ENCODE measurements around the gene MAP9.
A peak's percentile ranks its signal among the peaks of the same experiment; 100 is the strongest.
"Not testable (repeated sequence)": the region's sequence is repeated elsewhere in the genome, so short reads cannot be mapped to it uniquely, and the experiment has no call there.

The MAP9 gene

DNA sequence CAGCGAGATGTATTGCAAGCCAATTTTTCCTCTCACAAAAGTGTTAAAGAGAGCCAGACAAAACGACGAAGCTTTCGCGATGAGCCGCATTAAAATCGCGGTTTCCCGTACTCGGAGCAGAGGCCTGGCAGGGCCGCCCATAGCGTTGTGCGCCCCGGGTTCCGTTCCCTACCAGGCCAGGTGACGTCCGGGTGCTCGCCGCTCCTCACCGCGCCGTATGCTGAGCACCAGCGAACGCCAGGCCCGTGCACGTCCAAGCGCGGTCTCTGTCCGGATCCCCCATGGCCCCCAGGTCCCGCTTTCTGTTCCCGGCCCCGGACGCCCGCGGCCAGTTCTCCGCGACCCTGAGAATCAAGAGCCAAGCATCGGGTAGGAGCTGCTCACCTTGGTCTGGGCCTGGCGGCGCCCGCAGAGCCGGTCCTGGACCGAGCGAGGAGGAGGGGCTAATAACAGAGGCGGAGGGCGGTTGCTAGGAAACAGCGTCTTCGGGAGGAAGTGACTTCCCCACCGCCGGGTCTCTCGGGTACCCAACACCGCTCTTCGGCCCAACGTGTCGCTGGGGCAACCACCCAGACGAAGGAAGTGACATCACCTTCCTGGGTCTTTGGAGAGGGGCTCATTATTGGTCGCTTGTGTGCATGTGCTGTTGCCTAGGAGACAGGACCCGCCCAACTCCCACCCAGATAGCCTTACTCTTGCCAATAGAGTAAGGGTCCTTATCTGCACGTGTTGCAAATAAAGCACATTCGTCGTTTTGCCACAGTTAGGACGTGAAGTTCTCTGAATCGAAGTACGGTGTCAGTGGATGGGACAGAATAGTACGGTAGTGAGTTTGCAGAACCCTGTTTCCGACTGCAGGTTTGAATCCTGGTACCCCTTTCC lies at the start of gene MAP9:
Gene MAP9, minus strand, starts transcription at position 579 of the 882 bp plus-strand sequence. CDS start 1,115 bp downstream, outside the sequence.
- peak; percentile 87 to 88 for DNase-seq (ENCODE audit: low read depth in 2 of 2)

- not testable (repeated sequence) for DNase-seq (ENCODE audit: low read depth in 2 of 2)
Measured at GRCh38 chr4:155424778-155425177, 48.0 kb upstream of the MAP9 start.

GRCh38 chr4:155423671-155424070 lies 46.9 kb upstream of the MAP9 start:
- no peak for DNase-seq (ENCODE audit: low read depth in 2 of 2)

DNA sequence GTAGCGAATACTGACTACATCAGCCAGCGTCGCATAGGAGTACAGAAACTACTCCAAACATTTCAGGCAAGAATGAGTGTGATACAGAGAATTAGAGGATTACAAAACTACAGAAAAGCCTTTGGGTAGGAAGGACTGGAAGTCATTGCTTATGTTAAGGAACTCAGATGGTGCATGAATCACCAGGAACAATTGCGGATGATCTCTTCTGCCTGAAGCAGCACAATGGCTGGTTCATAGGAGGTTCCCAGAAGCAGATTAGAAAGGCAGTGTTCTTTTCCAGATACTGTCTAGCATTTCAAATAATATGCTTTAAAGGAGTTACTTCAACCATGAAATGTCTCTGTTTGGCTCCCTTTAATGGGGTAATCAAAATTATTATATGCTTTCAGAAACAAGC lies 42.5 kb upstream of the MAP9 start:
- no peak for DNase-seq (ENCODE audit: low read depth in 2 of 2)

DNA sequence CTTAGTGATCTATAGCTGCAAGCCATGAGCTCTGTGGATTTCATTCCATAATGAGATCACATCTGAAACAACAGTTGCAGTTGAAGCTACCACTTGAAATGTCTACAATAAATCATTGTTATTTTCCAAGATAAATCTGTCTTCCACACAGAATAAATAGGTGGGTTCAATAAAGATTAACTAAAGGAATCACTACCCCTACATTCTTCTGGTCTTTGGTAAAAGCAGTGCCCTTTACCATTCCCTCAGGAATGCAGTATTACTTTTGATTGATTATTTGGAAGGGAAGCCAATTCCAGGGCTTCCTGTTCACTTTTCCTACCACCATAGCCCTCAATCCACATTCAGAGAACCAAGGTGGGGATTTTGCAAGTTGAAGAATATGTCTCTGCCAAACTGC lies 38.9 kb upstream of the MAP9 start:
- DNase-seq (ENCODE audit: low read depth in 2 of 2) = no peak

GRCh38 chr4:155413451-155413850 lies 36.7 kb upstream of the MAP9 start:
- no peak for DNase-seq (ENCODE audit: low read depth in 2 of 2)

DNA sequence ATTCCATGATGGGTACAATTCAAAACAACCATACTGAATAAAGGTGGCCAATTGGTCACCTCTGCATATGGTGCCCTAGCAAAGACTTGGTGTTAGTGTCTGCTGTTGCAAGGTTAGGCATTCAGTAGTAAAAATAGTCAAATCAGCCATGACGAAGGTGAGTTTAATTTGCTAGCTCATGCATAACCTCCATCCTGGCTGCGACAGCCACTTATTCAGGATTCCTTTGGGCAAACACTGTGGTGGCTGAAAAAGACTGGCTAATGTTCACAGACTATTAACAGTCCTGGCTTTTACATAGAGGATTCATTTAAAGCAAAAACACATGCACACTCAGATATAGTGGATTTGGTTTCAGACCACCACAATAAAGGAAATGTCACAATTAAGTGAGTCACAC lies 34.8 kb upstream of the MAP9 start:
- no peak for DNase-seq (ENCODE audit: low read depth in 2 of 2)

- no peak for DNase-seq (ENCODE audit: low read depth in 2 of 2)
Measured at GRCh38 chr4:155408796-155409195, 32.0 kb upstream of the MAP9 start.

- no peak for DNase-seq (ENCODE audit: low read depth in 2 of 2)
Measured at GRCh38 chr4:155407480-155407879, 30.7 kb upstream of the MAP9 start.

GRCh38 chr4:155405059-155405458 lies 28.3 kb upstream of the MAP9 start:
- no peak for DNase-seq (ENCODE audit: low read depth in 2 of 2)

GRCh38 chr4:155403886-155404285 lies 27.1 kb upstream of the MAP9 start:
- DNase-seq (ENCODE audit: low read depth in 2 of 2) = peak; percentile 31 to 39

DNA sequence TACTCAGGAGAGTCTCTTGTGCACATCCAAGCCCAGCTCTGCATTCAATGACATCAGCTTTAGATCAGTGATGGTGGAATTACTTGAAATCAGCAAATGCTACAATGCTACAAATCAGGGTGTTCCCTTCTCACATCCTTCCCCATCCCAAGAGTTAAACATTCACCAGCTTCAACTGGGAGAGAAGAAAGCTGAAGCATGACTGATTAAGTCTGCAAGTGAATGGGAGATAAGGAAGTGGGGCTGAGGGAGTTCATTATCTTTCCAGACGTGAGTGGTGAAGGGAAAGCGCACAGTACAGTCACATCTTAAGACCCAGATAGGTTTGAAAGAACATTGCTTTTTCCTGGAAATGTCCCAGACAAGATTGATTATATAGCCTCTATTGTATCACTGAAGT lies 26.2 kb upstream of the MAP9 start:
- no peak for DNase-seq (ENCODE audit: low read depth in 2 of 2)

GRCh38 chr4:155400893-155401292 lies 24.1 kb upstream of the MAP9 start:
- no peak for DNase-seq (ENCODE audit: low read depth in 2 of 2)

GRCh38 chr4:155399974-155400697 lies 23.4 kb upstream of the MAP9 start:
- DNase-seq (ENCODE audit: low read depth in 2 of 2) = no peak

- DNase-seq (ENCODE audit: low read depth in 2 of 2) = peak; percentile 52 to 61
Measured at GRCh38 chr4:155392481-155393184, 15.9 kb upstream of the MAP9 start.

GRCh38 chr4:155391932-155392331 lies 15.2 kb upstream of the MAP9 start:
- DNase-seq (ENCODE audit: low read depth in 2 of 2) = no peak

DNA sequence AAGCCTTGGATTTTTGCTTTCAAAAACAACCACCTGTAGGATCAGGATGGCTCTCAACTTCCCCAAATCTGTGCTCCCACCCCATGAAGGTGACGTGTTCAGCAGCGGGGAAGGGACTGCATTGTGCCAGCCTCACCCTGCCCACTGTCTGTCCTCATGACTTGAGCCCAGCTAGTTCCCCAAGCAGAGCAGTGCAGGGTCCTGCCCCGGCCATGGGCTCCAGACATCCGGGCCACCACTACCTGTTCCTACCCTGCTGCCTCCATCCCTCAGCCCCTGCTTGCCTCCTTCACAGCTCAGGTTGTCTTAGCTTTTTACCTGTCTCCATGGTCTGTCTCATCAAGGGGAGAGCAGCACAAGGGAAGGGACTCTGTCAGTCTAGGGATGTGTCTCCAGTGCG lies 11.4 kb upstream of the MAP9 start:
- no peak for DNase-seq (ENCODE audit: low read depth in 2 of 2)

DNA sequence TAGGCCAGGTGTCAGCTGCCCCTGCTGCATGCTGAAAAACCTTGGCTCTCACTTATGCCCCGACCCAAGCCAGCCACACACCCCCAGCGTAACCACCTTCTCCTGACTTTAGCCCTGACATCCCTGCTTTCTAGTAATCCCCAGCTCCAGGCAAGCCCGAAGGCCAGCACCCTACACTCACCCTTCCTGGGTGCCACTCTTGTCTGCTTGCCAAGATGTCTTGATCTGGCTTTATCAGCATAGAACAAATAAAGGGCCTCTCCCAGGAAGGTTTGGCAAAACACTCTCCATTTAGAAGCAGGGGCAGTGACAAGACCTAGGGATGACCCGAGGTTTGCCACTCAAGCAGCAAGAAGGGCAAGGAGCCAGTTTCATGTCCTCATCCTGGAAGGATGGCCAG lies 6.8 kb upstream of the MAP9 start:
- DNase-seq (ENCODE audit: low read depth in 2 of 2) = no peak

DNA sequence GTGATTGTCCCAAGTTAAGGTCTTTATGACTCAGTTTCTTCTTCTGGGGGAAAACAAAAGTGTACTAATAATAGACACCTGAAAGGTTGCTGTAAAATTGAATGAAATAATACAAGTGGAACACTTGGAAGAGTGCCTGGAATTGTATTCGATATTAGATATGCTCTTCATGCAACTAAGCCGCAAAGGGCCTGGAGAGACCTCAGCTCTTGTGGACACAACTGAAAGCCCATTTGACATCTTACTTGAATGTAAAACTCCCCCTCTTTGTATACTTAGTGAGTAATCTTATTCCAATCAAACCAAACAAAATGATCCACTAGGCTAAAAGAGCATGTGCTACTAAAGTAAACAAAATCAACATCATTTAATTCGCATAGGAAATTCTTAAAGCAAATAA lies 511 bp upstream of the MAP9 start:
- DNase-seq (ENCODE audit: low read depth in 2 of 2) = no peak

GRCh38 chr4:155371432-155372043 lies 5.2 kb downstream of the MAP9 start:
- no peak for DNase-seq (ENCODE audit: low read depth in 2 of 2)

GRCh38 chr4:155367608-155368007 lies 9.2 kb downstream of the MAP9 start:
- no peak for DNase-seq (ENCODE audit: low read depth in 2 of 2)

Data from fibroblast of skin of left biceps (primary cell).